Hepatic stellate cell (primary cell): ENCODE measurements around the gene MS4A18.
"Not testable (repeated sequence)": the region's sequence is repeated elsewhere in the genome, so short reads cannot be mapped to it uniquely, and the experiment has no call there.

Source experiments
- DNase-seq: peaks from one replicate; pipeline ENCODE4 v3.0.0; 2011; ENCODE audit warnings: low spot score

The MS4A18 gene

GRCh38 chr11:60739114-60739513 lies 14.6 kb downstream of the MS4A18 start:
- DNase-seq: no peak

DNA sequence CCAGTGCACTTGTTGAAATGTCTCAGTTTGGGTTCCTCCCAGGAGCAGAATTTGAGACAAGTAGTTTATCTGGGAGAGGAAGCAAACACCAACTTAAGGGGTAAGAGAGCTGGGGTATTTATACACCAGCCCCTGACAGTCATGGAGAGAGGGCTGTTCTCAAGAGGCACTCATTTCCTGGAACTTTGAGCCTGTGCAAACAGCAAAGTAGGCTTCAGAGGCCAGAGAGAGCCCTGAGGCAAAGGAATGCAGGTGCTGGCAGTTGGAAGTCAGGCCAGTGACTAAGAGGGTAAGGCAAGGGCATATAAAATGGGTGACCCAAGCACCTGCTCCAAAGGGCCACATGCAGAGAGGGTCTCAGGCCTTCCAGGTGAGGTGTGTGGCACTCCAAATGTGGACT lies 16.1 kb downstream of the MS4A18 start:
- DNase-seq: no peak

DNA sequence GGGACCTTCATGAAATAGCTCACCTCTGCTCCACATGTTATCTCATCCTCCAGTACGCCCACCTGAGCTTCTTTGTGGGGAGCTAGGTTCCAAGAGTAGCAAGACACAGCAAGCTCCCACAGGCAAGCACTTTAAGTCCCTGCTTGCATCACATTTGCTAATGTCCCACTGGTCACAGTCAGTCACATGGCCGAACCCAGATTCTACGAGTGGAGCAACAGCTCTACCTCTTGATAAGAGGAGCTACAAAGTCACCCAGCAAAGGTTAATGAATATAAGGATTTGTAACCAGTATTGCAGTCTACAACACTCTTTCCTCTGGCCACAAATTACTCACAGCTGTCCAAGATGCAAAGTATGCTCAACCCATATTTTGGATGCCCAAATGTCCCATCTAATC lies 16.9 kb downstream of the MS4A18 start:
- no peak for DNase-seq

GRCh38 chr11:60743058-60743457 lies 18.5 kb downstream of the MS4A18 start:
- DNase-seq: no peak

- DNase-seq: no peak
These were observed 19.6 kb downstream of the MS4A18 start for GRCh38 chr11:60744114-60744513.

DNA sequence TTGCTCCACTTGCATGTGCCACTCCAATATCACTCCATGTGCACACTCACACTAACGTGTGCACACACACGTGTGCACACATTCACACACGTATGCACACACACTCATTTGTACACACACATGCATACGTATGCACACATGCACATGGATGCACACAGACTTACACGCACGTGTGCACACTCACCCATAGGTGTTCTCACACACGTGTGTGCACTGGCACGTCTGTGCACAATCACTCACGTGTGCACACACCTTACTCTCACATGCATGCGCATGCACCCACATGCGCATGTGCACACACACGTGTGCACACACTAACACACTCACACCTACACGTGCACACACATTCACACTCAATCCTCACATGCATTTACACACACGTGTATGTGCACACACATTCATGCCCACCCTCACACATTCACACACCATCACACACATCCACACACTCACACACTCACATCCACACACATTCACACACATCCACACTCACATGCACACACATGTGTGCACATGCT lies 22.9 kb downstream of the MS4A18 start:
- no peak for DNase-seq

- no peak for DNase-seq
These were observed 23.7 kb downstream of the MS4A18 start for GRCh38 chr11:60748225-60748624.

DNA sequence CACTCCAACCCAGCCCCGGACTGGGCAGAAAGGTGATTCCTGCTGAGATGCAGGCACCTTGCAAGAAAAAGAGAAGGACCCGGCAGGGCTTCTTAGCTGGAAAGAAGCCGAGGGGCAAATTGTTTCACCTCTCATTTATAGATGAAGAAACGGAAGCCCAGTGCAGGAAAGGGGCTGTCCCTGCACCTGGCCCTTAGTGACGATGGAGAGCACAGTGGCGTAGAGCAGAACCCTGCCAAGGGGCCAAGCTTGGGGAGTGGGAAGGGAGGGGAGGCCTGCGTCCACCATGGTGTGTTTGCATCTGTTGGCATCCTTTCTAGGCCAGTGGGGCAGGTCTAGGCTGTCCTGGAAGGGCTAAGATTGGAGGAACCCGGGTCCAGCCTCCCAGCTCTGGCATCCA lies 24.3 kb downstream of the MS4A18 start:
- DNase-seq: no peak

DNA sequence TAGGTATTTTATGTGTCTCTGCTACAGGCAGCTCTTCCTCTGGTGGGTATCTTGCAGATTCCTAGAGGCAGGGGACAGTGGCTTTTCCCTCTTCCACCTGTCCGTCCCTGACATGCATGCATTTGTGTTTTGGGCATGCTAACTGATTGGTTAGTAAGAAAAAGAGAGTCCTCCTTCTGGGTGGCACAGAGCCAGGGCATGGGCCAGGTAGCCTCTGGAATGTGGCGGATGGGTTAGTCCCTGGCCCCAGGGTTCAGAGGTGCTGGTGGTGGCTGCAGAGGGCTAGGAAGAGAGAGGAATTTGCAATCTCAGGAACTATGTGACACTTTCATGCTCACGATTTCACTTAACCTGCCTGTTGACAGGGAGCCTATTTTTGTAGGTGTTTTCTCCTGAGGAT lies 26.4 kb downstream of the MS4A18 start:
- DNase-seq: no peak

DNA sequence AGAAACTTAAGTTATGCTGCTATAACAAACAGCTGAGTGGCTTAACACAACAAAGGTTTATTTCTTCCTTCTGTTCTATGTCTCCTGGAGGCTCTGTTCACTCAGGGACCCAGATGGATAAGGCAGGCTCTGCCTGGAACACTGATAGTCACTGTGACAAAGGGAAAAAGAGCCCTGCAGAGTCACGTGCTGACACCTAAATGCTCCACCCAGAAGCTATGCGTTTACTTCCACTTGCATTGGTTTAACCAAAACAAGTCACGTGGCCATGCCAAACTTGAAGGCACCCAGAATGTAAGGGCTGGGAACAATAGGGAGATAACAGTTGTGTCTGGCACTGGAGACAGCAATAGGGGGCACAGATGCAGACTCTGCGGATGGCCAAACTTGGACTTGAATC lies 28.8 kb downstream of the MS4A18 start:
- DNase-seq: no peak

GRCh38 chr11:60754887-60755286 lies 30.4 kb downstream of the MS4A18 start:
- no peak for DNase-seq

- DNase-seq: no peak
These were observed 31.9 kb downstream of the MS4A18 start, which contains the start of gene MS4A15 for GRCh38 chr11:60756307-60757032. Gene MS4A15 (plus strand): TSS chr11:60756867. CDS start chr11:60763734, 6,867 bp downstream.

DNA sequence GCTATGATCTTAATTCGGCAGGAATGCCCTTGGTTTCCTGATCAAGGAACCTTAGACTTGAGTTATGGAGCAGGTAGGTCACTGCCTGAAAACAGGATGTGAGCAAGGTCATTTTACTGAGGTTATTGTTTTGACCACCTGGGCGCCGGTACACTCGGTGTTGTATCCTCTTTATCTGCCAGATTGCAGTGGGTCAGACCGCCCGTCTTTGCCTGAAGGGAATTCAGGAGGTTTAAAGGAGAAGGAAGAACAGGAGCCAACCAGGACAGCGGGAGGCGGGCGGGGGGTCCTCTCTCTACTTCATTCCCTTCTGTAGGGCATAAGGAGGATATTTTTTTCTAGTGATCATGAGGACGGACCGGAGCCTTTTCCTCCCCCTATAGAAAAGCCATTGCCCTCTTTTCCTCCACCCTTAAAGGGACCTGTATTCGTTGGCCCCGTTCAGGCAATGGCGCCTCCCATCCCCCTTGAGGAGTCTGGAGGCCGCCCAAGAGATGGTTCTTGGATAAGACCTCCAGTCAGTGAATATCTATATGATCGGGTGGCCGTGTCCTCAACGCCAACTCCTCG lies 32.8 kb downstream of the MS4A18 start:
- no peak for DNase-seq

- not testable (repeated sequence) for DNase-seq
These were observed 34.2 kb downstream of the MS4A18 start for GRCh38 chr11:60758671-60759070.

DNA sequence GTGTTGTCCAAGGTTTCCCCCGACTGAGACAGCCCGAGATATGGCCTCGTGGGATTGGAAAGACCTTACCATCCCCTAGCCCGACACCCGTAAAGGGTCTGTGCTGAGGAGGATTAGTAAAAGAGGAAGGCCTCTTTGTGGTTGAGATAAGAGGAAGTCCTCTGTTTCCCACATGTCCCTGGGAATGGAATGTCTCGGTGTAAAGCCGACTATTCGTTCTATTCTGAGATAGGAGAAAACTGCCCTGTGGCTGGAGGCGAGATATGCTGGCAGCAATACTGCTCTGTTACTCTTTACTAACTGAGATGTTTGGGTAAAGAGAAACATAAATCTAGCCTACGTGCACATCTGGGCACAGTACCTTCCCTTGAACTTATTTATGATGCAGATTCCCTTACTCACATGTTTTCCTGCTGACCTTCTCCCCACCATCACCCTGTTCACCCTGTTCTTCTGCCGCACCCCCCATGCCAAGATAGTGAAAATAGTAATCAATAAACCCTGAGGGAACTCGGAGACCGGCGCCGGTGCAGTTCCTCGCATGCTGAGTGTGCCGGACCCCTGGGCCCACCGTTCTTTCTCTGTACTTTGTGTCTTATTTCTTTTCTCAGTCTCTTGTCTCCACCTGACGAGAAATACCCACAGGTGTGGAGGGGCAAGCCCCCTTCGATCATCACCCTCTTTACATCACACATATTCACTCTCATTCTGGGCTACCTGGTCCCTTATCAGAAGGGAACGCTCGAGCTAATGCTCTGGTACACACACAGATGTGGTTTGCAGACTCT lies 35.1 kb downstream of the MS4A18 start:
- DNase-seq: not testable (repeated sequence)

DNA sequence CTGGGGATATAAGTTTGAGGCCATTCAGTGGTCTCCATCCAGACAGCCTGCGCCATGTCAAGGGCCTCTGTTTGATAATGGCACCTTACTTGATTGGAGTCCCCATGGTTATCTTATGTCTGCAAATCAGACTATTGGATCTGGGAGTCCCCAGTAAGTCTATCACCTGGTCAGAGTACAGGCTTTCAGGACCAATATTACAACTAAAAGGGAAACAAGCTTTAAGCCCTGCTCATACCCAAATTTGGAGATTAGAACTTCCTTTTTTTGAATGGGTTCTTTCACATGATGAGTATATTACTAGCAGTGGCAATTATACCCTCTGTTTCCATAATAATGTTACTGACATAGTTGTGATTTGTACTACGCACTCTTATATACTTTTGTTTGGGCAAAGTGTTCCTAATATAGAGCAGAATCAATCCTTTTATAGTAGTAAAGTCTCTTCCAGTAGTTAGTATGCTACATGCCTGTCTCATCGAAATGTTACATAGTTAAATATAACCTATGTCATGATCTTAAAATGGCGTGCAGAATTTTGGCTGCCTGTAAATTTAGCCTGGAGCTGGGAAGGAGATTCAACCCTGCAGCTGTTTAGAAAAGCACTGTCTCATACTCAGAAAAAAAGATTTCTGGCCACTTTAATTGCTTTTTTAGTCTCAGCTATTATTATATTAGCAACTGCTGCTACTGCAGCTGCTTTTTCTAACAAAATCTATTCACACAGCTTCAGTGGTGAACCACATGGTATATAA lies 37.1 kb downstream of the MS4A18 start:
- DNase-seq: no peak

GRCh38 chr11:60762851-60763691 lies 38.6 kb downstream of the MS4A18 start:
- DNase-seq: no peak

DNA sequence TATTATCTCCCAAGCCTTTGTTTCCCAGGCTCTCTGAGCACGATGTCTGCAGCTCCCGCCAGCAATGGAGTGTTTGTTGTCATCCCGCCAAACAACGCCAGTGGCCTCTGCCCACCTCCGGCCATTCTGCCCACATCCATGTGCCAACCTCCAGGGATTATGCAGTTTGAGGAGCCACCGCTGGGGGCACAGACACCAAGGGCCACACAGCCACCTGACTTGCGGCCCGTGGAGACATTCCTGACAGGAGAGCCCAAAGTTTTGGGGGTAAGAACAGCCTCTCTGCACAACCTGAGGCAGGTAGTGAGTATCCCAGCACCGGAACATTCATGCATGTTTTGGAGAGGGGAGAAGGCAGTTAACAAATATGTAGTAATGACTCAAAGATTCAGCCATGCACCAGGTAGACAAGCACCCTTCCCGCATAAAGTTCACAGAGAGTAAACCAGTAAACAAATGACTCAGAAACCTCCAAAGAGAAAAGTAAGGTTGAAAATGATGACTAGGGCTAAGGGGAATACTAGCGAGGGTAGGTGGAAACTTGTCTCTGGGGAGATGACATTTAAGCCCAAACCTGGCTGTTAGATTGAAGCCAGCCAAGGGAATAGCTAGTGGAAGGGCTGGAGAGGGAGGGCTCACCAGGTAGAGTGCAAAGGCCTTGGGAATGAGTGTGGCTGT lies 39.3 kb downstream of the MS4A18 start:
- DNase-seq: no peak

DNA sequence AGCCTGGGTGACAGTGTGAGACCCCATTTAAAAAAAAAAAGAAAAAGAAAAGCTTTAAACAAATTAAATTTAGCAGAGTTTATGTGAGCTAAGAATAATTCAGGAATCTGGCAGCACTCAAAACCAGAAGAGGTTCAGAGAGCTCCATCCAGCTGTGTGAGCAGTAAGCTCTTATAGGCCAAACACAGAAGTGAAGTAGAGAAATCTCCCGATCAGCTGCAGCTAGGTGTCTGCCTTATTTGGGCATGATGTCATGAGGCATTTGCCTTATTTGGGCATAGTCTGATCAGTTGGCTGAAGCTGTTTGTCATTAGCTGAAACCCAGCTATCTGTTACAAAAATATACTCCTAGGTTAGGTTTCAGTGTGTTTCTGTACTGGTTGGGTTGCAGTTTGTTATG lies 40.4 kb downstream of the MS4A18 start:
- DNase-seq: no peak

- no peak for DNase-seq
These were observed 40.8 kb downstream of the MS4A18 start for GRCh38 chr11:60765355-60765754.

DNA sequence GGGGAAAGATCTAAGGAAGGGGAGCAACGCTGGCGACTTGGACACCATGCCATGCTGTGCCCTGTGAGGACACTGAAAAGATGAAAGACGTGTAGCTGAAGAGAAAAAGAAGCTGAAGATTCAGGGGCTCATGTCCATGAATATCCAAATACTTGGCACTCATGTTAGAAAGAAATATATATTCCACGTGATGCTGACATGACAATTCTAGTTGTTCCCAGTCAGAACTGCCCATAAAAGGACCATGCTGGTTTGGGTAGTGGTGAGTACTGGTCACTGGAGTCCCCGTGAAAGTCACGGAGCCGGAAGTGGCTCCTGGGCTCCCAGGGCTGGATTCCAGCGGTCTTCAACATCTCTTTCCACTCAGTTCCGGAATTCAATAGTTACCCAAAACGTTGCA lies 42.0 kb downstream of the MS4A18 start:
- no peak for DNase-seq
